Activated CD8-positive, alpha-beta memory T cell treated with anti-CD3 and anti-CD28 coated beads, Interleukin-2, amount 50 U/mL, for 48 hours (primary cell): Measurements from ENCODE around the gene CYP39A1.
"Not testable (repeated sequence)": the region's sequence is repeated elsewhere in the genome, so short reads cannot be mapped to it uniquely, and the experiment has no call there.

Source experiments
- DNase-seq: peaks from one replicate; pipeline ENCODE4 v3.0.0-alpha.2; 2020

The CYP39A1 gene

GRCh38 chr6:46648108-46648507, 4.5 kb downstream of the CYP39A1 start:
- not testable (repeated sequence) for DNase-seq

DNA sequence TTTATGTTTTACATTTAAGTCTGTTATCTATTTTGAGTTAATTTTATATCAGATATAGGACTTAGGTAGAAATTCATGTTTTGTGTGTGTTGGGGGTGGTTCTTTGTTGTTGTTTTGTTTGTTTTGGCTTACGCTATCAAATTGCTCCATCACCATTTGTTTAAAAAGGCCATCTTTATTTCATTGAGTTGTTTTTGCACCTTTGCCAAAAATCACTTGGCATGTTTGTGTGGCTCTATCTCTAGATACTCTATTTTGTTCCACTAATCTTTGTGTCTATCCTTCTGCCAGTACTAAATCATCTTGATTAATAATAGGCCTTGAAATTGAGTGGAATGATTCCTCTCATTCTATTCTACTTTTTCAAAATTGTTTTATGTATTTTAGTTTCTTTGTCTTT, 7.4 kb downstream of the CYP39A1 start:
- DNase-seq: no peak

DNA sequence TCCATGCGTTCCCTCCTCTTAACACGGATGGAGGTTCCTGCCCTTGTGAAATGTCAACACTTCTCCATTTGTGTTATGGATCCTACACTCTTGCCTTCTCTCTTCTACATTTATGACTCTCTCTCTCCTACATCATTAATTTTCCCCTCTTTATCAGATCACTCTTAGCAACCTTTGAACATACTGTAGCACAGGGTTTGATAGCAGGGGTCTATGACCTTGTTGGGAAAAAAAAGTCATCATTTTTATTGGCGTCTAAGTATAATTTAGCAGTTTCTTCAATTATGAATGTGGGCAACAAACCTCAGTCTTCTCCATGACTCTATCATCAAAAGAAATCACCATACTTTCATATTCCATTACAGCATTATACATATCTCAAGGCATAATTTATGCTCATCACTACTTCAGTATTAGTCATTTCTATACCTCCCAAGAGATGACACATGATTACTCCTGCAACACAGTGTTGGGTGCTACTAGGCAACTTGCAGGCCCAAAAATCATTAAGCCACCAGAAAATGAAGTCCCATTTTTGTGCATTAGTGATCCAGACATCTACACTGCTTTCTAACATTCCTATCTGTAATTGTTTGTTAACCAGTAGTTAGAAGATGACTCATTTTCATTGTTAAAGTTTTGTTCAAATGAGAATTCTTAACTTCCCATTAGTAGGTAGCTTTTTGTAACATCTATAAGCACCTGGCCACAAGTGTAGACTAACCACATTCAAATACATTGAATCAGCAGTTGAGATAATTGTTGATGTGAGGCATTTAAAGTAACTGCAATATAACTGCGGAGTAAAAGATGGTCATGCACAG, 9.5 kb downstream of the CYP39A1 start:
- no peak for DNase-seq

DNA sequence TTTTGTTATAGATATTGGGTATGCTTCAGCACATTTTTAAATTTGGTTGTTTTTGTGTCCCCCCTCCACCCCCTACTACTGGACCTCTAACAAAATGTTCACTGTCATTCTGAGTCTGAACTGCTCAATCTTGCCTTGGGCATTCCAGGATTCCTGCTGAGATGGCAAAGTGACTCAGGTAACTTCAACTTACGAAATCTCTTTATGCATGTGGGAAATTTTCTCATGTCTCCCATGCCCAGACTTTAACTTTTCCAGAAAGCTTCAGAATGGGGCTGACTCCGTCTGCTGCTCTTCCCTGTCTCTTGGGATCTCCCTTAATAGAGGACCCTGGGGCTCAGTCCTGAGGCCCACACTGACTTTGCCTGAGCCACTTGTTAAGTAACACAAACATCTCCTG, 14.0 kb downstream of the CYP39A1 start:
- DNase-seq: no peak

- DNase-seq: no peak
These were observed 14.7 kb downstream of the CYP39A1 start for GRCh38 chr6:46637933-46638332.

GRCh38 chr6:46637145-46637544, 15.5 kb downstream of the CYP39A1 start:
- DNase-seq: no peak

DNA sequence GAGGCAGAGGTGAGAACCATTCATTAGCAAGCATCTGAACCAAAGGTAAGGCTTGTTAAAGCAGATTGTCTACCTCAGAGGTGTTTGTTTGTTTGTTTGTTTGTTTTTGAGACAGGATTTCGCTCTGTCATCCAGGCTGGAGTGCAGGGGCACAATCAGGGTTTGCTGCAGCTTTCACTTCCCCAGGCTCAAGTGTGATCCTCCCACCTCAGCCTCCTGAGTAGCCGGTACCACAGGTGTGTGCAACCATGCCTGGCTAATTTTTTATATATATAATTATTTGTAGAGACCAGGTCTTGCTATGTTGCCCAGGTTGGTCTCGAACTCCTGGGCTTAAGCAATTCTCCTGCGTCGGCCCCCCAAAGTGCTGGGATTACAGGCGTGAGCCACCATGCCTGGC, 17.2 kb downstream of the CYP39A1 start:
- DNase-seq: no peak

GRCh38 chr6:46632053-46632452, 20.6 kb downstream of the CYP39A1 start:
- DNase-seq: no peak

DNA sequence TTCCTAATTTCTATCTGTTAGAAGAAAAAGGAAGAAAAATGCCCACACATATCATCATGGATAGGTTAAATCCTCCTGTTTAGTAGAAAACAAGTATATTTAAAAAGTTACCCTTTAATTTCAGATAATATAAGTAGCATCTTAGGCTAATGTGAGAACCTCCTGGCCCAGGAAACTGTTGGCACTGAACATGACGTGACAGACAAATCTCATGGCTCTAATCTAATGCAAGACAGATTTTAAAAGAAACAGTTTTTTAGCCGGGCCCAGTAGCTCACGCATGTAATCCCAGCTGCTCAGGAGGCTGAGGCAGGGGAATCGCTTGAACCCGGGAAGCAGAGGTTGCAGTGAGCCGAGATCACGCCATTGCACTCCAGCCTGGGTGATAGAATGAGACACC, 22.9 kb downstream of the CYP39A1 start:
- DNase-seq: no peak

- DNase-seq: no peak
These were observed 23.6 kb downstream of the CYP39A1 start for GRCh38 chr6:46628976-46629375.

- no peak for DNase-seq
These were observed 24.1 kb downstream of the CYP39A1 start for GRCh38 chr6:46628498-46628897.

- no peak for DNase-seq
These were observed 25.6 kb downstream of the CYP39A1 start for GRCh38 chr6:46626976-46627375.

DNA sequence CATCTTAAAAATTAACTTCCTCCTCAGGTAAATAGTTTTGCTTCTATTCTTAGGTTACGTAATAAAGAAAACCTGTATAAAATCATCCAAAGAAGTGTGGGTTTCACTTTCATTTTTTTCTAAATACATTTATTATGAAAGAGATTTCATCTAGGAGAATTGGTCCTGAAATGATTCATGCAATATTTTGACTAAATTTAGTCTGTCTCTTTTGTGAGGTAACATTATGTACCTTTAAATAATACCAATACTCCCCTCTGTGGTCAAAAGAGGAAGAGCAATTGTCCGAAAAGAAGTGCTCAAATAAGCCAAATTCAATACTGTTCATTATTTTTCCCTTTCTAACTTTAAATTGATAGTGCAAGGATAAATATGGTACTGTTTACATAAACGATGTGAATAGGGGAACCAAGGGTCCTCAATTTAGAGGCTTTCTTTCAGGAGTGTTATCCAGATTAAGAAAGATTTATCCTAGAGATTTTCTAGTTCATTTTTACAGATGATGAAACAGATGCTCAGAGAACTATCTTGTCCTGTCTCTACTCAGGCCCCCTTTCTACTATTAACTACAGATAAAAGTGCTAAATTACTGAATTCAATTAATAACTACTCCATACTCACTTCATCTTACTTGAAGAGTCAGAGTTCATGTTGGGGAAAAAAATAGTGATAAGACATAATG, 26.2 kb downstream of the CYP39A1 start:
- DNase-seq: no peak

GRCh38 chr6:46618726-46619125, 33.9 kb downstream of the CYP39A1 start:
- DNase-seq: no peak

DNA sequence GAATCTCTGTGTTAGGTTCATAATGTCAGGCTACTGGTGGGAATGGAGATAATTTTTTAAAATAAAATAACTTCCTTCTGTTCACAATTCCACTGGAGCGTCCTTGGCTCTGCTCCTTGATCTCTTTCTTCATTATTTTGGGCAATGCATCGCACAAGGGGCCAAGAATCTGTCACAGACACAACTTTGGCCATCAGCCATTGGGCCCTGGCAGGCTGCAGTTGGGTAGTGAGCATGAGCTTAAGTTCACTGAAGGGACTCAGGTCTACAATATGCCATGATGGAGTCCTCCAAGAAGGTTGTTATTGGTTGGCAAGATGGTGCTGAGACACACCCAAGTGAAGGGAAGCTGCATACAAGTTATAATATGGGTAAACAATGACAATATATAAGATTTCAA, 40.0 kb downstream of the CYP39A1 start:
- no peak for DNase-seq

DNA sequence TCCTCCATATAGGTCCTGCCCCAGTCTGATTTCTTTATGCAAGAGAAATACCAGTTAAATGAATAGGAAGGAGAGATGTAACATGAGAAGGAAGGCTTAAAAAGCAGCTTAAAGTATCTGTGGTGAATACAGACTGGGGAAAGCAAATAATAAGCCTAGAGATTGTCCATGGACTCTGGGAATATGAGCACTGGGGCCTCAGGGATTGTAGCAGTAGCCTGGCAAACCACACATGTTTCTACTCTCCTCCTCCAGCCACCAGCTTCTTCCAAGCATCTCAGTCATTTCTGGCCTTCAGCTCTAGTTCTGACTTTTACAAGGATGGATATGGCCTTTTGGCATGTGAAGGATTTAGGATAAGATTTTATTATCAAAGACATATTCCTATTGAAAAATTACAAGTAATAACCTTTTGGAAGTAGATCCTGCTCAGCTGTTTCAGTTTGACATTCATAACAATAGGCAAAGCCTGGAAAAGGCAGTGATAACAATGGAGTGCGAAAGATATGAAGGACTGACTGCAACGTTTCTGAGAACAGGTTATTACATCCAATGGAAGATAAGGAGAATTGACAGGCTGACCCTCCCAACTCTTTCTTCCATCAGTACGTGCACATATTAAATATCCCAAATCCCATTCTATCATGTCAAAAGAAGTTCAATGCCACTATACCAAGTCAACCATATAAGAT, 41.6 kb downstream of the CYP39A1 start:
- DNase-seq: no peak

GRCh38 chr6:46606338-46606737, 46.3 kb downstream of the CYP39A1 start:
- no peak for DNase-seq

DNA sequence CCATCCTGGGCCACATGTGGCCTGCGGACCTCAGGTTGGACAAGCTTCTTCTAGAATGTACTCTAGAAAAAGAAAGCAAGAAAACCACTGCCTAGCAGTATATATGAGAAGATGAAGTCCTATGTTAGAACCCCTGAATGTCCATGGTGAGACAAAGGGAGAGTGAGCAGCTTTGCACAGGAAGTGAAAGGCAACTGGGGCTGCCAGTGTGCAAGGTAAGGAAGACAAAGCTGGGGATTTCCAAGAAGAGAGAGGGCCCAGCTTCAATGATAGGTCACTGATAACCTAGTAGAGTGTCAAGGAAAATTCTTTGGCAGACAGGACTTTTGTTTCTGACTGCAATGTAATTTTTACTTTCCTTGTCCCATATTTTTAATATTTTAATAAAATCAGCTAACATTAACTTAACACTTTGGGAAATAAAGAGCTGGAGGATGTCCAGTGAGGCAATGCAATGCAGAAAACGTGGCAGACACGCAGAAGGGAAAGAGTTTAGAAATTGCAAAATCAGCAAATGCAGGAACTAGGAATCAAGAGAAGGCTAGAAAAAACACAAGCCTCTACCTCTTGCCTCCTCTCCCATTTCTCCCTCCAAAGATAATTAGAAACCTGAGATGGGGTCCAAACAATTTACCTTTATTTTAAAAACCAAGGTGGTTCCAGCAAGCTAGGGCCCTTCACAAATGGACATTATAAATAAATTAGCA, 47.4 kb downstream of the CYP39A1 start:
- no peak for DNase-seq

DNA sequence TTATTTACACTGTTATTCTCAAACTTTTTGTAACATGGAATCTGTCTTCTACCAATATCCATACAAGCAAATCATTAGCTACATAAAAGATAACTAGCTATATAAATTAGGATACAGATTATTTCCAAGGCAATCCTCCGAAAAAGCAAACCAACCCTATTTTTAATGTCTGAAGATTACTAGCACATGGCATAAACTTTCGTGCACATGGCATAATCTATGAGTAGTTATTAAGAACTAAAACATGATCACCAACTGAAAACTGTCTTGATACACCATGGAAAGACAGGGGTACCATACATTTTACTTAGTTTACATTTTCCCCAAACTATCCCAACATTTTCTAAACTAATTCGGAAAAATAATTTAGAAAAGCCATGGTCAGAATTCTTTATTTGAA, 54.4 kb downstream of the CYP39A1 start:
- no peak for DNase-seq

DNA sequence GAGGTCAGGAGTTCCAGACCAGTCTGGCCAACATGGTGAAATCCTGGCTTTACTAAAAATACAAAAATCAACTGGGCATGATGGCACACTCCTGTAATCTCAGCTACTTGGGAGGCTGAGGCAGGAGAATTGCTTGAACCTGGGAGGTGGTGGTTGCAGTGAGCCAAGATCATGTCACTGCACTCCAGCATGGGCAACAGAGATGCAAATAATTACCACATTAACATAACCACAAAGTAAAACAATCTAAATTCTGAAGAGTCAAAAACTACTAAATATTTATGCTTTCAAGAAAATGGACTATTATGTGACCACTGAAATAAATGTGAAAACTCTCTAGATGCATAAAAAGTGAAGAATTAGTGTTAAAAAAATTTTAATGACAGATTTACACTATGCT, 59.9 kb downstream of the CYP39A1 start:
- DNase-seq: no peak

DNA sequence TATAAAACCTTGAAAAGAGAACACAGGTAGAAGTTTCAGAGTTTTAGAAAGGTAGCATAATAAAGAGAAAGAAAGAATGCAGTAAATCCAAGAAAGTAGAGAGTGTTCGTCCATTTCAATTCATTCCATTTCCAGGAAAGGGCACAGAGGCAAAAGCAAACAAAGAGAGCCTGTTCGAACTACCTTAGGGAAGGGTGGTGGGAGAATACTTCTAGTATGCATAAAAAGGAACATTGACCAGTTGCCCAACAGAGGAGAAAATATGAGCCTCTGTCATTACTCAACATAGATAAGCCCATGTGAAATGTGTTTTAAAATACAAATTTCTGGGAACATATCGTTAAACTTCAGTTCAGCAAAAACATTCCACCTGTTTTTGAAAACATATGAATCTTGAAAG, 60.6 kb downstream of the CYP39A1 start:
- no peak for DNase-seq

- no peak for DNase-seq
These were observed 61.9 kb downstream of the CYP39A1 start for GRCh38 chr6:46590765-46591164.

- DNase-seq: no peak
These were observed 65.7 kb downstream of the CYP39A1 start for GRCh38 chr6:46586906-46587305.
